Keratinocyte (primary cell): ENCODE data around the gene ILKAP. TPM values are rescaled to one million over a fixed set of nuclear protein-coding genes. Genes with fewer than 3 reads are reported as not detected.

ENCODE experiments used
- DNase-seq: peaks from one replicate; pipeline ENCODE4 v3.0.0-alpha.2; 2011; ENCODE audit warnings: low read depth, missing footprints, low spot score
- FAIRE-seq: peaks from 2 replicates; lab custom pipeline; 2011; peaks lifted over from hg19 to GRCh38; lab: Jason Lieb, UNC
- H2AFZ ChIP-seq: 2 replicates; pipeline ENCODE4 v1.6.0; 2012; ENCODE audit warnings: low read length, control low read depth, inconsistent platforms; ENCODE audit not compliant: control insufficient read depth
- H3K27ac ChIP-seq: 2 replicates; pipeline ENCODE4 v1.5.1; 2011; ENCODE audit warnings: low read length; ENCODE audit not compliant: control insufficient read depth, insufficient read depth
- H3K27me3 ChIP-seq: 3 replicates; pipeline ENCODE4 v1.6.0; 2011; ENCODE audit warnings: low read length; ENCODE audit not compliant: control insufficient read depth, insufficient read depth; ENCODE audit errors: extremely low read depth
- H3K36me3 ChIP-seq, 2 experiments: 2 replicates in 1 of 2; 3 replicates in 1 of 2; pipeline ENCODE4 v1.5.1; 2011; ENCODE audit warnings: low read length in 2 of 2, mild to moderate bottlenecking in 1 of 2; ENCODE audit not compliant: control insufficient read depth in 2 of 2, insufficient read depth in 2 of 2; ENCODE audit errors: extremely low read depth in 1 of 2
- H3K4me1 ChIP-seq: 3 replicates; pipeline ENCODE4 v1.5.1; 2011; ENCODE audit warnings: low read length; ENCODE audit not compliant: control insufficient read depth, insufficient read depth; ENCODE audit errors: extremely low read depth
- H3K4me2 ChIP-seq: 3 replicates; pipeline ENCODE4 v1.6.0; 2011; ENCODE audit warnings: low read depth, low read length; ENCODE audit not compliant: control insufficient read depth, insufficient read depth; ENCODE audit errors: extremely low read depth
- H3K4me3 ChIP-seq, 3 experiments: fragments of 200-600 bp in 1 of 3; sonication (generic) in 1 of 3; 2 replicates in 2 of 3; 3 replicates in 1 of 3; pipeline ENCODE4 v1.5.1; 2011 to 2016; ENCODE audit warnings: low read length in 3 of 3, mild to moderate bottlenecking in 3 of 3, control low read depth in 2 of 3, inconsistent platforms in 1 of 3, low read depth in 1 of 3, mixed read lengths in 1 of 3, mixed run types in 1 of 3, moderate library complexity in 1 of 3; ENCODE audit not compliant: control insufficient read depth in 2 of 3, insufficient read depth in 2 of 3; ENCODE audit errors: extremely low read depth in 1 of 3
- H3K79me2 ChIP-seq: 2 replicates; pipeline ENCODE4 v1.6.0; 2012; ENCODE audit warnings: low read length; ENCODE audit not compliant: control insufficient read depth, insufficient read depth
- H3K9ac ChIP-seq: 3 replicates; pipeline ENCODE4 v1.6.0; 2011; ENCODE audit warnings: low read length; ENCODE audit not compliant: control insufficient read depth, insufficient read depth; ENCODE audit errors: extremely low read depth
- H3K9me1 ChIP-seq: 3 replicates; pipeline ENCODE4 v1.6.0; 2011; ENCODE audit warnings: low read length; ENCODE audit not compliant: control insufficient read depth, insufficient read depth; ENCODE audit errors: extremely low read depth
- H3K9me3 ChIP-seq: 2 replicates; pipeline ENCODE4 v1.5.1; 2012; ENCODE audit warnings: low read depth, low read length; ENCODE audit not compliant: control insufficient read depth
- H4K20me1 ChIP-seq: 3 replicates; pipeline ENCODE4 v1.6.0; 2011; ENCODE audit warnings: low read length; ENCODE audit not compliant: control insufficient read depth, insufficient read depth; ENCODE audit errors: extremely low read depth
- CTCF ChIP-seq, 3 experiments: IDR thresholded peaks in 1 of 3; conservative IDR thresholded peaks in 1 of 3; optimal IDR thresholded peaks in 1 of 3; 2 replicates in 2 of 3; 3 replicates in 1 of 3; pipeline versions ENCODE3 to v1.5.1; 2011; ENCODE audit warnings: low read length in 3 of 3, mild to moderate bottlenecking in 3 of 3, moderate library complexity in 2 of 3, control low read depth in 1 of 3, inconsistent platforms in 1 of 3; ENCODE audit not compliant: insufficient read depth in 2 of 3; ENCODE audit errors: extremely low read depth in 1 of 3
- EZH2 ChIP-seq: IDR thresholded peaks from one replicate; pipeline ENCODE4 v1.6.1; 2012; ENCODE audit warnings: inconsistent platforms, mild to moderate bottlenecking, low read length, moderate library complexity
- dilution Hi-C: fragments of 300-500 bp; cut with MboI; formaldehyde crosslinking; loops from one replicate; pipeline ENCODE4 v1.7.0; 2020; ENCODE audit warnings: low sequenced_read_pairs; ENCODE audit not compliant: extremely low pct_ligation_motif_present
- polyA plus RNA-seq, 5 experiments: library from polyadenylated mRNA; depleted of rRNA in 3 of 5; stranded (reverse) in 3 of 5; stranded (forward) in 1 of 5; unstranded in 1 of 5; fragments of >200 nt; gene quantifications; 1 replicate in 1 of 5; 2 replicates in 3 of 5; 3 replicates in 1 of 5; pipeline versions ENCODE4 v1.2.1 to v1.2.3, GENCODE V29; 2011 to 2012; ENCODE audit warnings: missing spikeins in 2 of 5, low read depth in 1 of 5, low replicate concordance in 1 of 5

Gene ILKAP
- polyA plus RNA-seq, 1 donor (not counting 4 experiments of a cell fraction or from before 2014, with no cell fraction given), result 39.1 TPM

GRCh38 chr2:238235856-238236255 is 32.4 kb upstream of the ILKAP start:
- no peak overlapping the region for H3K27ac ChIP-seq
- H3K9me1 ChIP-seq, result no peaks in the 10 kb centered on the region
- H2AFZ ChIP-seq, result no peak overlapping the region
- no peaks in the 10 kb centered on the region for H3K9me3 ChIP-seq
- H3K9ac ChIP-seq, result no peak overlapping the region
- dilution Hi-C loops, result no loop called here
- FAIRE-seq, result no peak
- H3K4me3 ChIP-seq, result no peak overlapping the region
- no peak for DNase-seq
- TF ChIP-seq EZH2, result no peak
- no peak for TF ChIP-seq CTCF (optimal IDR thresholded peaks at IDR 0.05 in 1 of 3, IDR thresholded peaks at IDR 0.05 in 1 of 3, conservative IDR thresholded peaks at IDR 0.05 in 1 of 3; ENCODE audit: extremely low read depth in 1 of 3, insufficient read depth in 2 of 3, low read length in 3 of 3)
- H3K79me2 ChIP-seq, result no peaks in the 10 kb centered on the region
- H3K4me1 ChIP-seq, result no peaks in the 10 kb centered on the region
- no peaks in the 10 kb centered on the region for H4K20me1 ChIP-seq
- peaks cover 58% of the 10 kb centered on the region for H3K27me3 ChIP-seq
- H3K4me2 ChIP-seq, result no peak overlapping the region
- no peaks in the 10 kb centered on the region for H3K36me3 ChIP-seq

- H3K4me3 ChIP-seq, result no peak overlapping the region
- no peak overlapping the region for H3K9ac ChIP-seq
- H3K4me1 ChIP-seq, result no peaks in the 10 kb centered on the region
- H3K9me3 ChIP-seq, result no peaks in the 10 kb centered on the region
- H3K27me3 ChIP-seq, result peaks cover 60% of the 10 kb centered on the region
- H3K9me1 ChIP-seq, result no peaks in the 10 kb centered on the region
- no peak overlapping the region for H3K27ac ChIP-seq
- H3K36me3 ChIP-seq, result no peaks in the 10 kb centered on the region
- no peaks in the 10 kb centered on the region for H3K79me2 ChIP-seq
- FAIRE-seq, result no peak
- dilution Hi-C loops, result no loop called here
- H3K4me2 ChIP-seq, result no peak overlapping the region
- no peak for TF ChIP-seq EZH2
- TF ChIP-seq CTCF (optimal IDR thresholded peaks at IDR 0.05 in 1 of 3, IDR thresholded peaks at IDR 0.05 in 1 of 3, conservative IDR thresholded peaks at IDR 0.05 in 1 of 3; ENCODE audit: extremely low read depth in 1 of 3, insufficient read depth in 2 of 3, low read length in 3 of 3), result no peak
- no peak for DNase-seq
- H2AFZ ChIP-seq, result no peak overlapping the region
- no peaks in the 10 kb centered on the region for H4K20me1 ChIP-seq
Measured at GRCh38 chr2:238235331-238235732, 31.8 kb upstream of the ILKAP start.
